HFF-Myc (cell line): ENCODE data around the gene DTNBP1.

Experiments used
- DNase-seq: peaks from one replicate; pipeline ENCODE4 v3.0.0-alpha.2; 2011; ENCODE audit warnings: low read depth; ENCODE audit errors: extremely low read depth
- H3K4me3 ChIP-seq: replicated peaks from 2 replicates; pipeline ENCODE4 v1.5.1; 2011; ENCODE audit warnings: low read depth, mild to moderate bottlenecking, control low read depth, low read length
- TF ChIP-seq, protein P1 (sequence below): IDR thresholded peaks from 2 replicates; pipeline ENCODE4 v1.5.1; 2012; ENCODE audit warnings: mild to moderate bottlenecking, low read depth, low read length, control low read depth; ENCODE audit errors: missing control alignments

DTNBP1 gene

DNA sequence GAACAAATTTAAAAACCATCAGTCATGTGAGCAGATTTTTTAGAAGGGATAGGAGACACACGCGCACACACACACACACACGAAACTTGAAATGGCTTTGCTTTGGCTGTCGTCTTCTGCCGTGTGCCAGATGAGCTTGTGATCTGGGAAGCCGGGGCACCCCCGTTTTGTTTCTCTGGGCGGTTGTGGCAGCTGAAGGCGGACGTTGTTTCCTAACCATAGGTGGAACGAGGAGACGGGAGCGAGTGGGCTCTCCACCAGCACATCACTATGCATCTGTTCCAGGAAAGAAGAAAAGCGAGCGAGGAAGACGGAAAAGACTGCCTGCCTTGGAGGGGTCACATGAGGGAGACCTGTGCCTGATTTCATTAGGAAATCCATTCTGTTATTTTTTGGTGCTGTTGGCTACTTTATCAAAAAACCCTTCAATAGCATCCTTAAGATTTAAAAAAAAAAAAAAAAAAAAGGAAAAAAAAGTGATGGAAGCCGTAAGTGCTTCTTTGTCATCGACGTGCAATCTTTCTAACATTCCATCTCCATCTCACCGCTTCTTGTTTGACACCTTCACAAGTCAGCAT, 142.1 kb downstream of the DTNBP1 start:
- H3K4me3 ChIP-seq = no peak overlapping the region
- DNase-seq = no peak
- TF ChIP-seq, protein P1, sequence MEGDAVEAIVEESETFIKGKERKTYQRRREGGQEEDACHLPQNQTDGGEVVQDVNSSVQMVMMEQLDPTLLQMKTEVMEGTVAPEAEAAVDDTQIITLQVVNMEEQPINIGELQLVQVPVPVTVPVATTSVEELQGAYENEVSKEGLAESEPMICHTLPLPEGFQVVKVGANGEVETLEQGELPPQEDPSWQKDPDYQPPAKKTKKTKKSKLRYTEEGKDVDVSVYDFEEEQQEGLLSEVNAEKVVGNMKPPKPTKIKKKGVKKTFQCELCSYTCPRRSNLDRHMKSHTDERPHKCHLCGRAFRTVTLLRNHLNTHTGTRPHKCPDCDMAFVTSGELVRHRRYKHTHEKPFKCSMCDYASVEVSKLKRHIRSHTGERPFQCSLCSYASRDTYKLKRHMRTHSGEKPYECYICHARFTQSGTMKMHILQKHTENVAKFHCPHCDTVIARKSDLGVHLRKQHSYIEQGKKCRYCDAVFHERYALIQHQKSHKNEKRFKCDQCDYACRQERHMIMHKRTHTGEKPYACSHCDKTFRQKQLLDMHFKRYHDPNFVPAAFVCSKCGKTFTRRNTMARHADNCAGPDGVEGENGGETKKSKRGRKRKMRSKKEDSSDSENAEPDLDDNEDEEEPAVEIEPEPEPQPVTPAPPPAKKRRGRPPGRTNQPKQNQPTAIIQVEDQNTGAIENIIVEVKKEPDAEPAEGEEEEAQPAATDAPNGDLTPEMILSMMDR = no peak

DNA sequence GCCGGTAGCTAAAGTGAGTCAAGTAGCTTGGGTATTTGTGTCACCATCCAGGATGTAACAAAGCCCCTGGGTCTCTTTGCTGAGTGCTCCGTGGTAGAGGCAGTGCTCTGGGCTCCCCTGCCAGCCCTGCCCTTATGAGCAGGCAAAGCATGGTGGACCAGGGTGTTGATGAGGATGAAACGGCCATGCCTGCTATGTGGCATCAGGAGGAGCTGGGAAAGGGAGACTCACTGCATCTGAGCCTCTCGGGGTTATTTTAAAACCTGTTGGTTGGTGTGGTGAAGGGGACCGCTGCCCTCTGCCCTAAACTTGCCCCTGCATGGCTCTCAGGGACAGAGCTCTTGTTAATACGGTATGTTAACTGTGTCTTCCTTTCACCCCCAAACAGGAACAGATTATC, 143.1 kb downstream of the DTNBP1 start:
- H3K4me3 ChIP-seq = no peak overlapping the region
- TF ChIP-seq, protein P1 = no peak
- no peak for DNase-seq

DNA sequence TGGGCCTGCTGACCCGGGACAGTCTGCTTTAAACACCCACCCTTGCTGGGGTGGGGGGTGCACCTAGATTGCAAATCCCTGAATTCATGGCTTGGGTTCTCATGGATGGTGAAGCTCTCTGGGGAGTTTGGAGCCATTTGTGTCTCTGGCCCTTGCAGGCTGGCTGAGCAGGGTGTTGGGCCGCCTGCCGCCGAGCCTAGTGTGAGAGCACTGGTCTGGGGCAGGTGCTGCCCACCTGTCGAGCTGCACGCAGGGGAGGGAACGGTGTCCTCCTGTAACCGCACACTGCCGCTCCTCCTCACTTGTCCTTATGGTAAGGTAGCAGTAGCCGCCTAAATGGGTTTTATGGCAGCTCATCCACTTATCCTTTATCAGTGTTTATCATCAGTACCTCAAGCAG, 143.9 kb downstream of the DTNBP1 start:
- DNase-seq = no peak
- TF ChIP-seq, protein P1 = no peak

DNA sequence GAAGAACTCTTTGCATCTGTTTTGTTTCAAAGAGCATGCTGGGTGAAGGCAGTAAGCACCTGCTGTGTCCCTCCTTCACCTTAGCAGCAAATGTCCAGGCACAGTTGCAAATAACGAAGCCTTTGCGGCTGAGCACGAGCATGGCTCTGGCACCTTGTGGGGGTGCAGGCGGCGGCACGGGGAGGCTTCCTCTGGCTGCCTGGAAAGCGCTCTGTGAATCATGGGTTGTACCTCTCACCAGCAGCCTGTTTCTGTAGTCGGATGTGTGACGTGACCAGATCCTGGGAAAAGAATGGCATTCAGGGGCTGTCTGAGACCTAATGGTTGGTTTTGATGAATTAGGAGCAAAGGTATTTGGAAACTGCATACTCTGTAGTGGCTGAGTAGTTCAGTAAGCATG, 144.8 kb downstream of the DTNBP1 start:
- no peak for DNase-seq

More for the DNA sequence above, 143.9 kb downstream of the DTNBP1 start:
- no peak overlapping the region for H3K4me3 ChIP-seq

GRCh38 chr6:15517600-15517999, 145.2 kb downstream of the DTNBP1 start:
- no peak for DNase-seq
- TF ChIP-seq, protein P1 = no peak
- no peak overlapping the region for H3K4me3 ChIP-seq

More for the DNA sequence above, 144.8 kb downstream of the DTNBP1 start:
- TF ChIP-seq, protein P1 = no peak
- H3K4me3 ChIP-seq = no peak overlapping the region

DNA sequence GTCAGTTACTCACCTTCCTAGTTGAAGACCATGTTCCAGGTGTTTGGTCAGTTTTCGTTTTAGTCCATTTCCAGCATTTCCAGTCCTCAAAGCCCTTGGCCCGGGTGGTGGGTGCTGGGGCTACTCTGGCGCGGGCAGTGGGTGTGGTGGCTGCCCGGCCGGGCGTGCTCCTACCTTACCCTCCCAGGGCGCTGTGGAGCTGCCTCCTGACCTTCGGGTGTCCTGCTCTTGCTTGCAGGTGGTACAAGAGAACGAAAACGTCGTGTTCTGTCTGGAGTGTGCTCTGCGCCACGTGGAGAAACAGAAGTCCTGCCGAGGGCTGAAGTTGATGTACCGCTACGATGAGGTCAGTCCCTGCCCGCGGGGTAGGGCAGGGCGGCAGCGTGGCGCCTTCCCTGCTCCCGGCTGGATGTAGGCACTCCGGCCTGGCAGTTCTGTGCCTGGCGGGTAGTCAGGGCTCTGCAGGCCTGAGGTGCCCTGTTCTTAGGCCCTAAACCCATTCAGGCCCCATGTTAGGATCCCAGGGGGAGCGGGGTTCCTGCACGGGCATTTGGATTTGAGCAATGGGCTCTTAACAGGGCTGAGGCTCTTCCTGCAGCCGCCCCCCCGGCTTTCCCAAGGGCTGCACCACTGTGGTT, 145.8 kb downstream of the DTNBP1 start:
- DNase-seq = no peak
- TF ChIP-seq, protein P1 = no peak
- H3K4me3 ChIP-seq = no peak overlapping the region
